Urothelium cell line (cell line): ENCODE data around the gene TRAPPC10.

Experiments
- DNase-seq: peaks from one replicate; pipeline ENCODE4 v3.0.0; 2011; ENCODE audit warnings: low spot score, mixed read lengths
- FAIRE-seq: peaks from 2 replicates; lab custom pipeline; 2011; peaks lifted over from hg19 to GRCh38; lab: Jason Lieb, UNC

TRAPPC10 gene

GRCh38 chr21:44002511-44002910 lies 9.6 kb upstream of the TRAPPC10 start:
- FAIRE-seq: no peak
- no peak for DNase-seq

GRCh38 chr21:44003307-44003966 lies 8.7 kb upstream of the TRAPPC10 start:
- FAIRE-seq (no peak), DNase-seq (no peak)

- no peak for DNase-seq
- no peak for FAIRE-seq
These were observed 7.0 kb upstream of the TRAPPC10 start for GRCh38 chr21:44005071-44005470.

- FAIRE-seq (no peak), DNase-seq (no peak)
These were observed 6.5 kb upstream of the TRAPPC10 start for GRCh38 chr21:44005593-44005992.

- DNase-seq (peak; percentile 86), FAIRE-seq (no peak)
These were observed 6.0 kb upstream of the TRAPPC10 start for GRCh38 chr21:44006017-44006619.

GRCh38 chr21:44006656-44007055 lies 5.5 kb upstream of the TRAPPC10 start:
- FAIRE-seq (no peak), DNase-seq (peak; percentile 32)

- FAIRE-seq (no peak), DNase-seq (no peak)
These were observed 1.7 kb upstream of the TRAPPC10 start for GRCh38 chr21:44010429-44010828.

- no peak for FAIRE-seq
- DNase-seq: no peak
These were observed 986 bp upstream of the TRAPPC10 start for GRCh38 chr21:44011123-44011522.

GRCh38 chr21:44012474-44013379 lies 618 bp downstream of the TRAPPC10 start:
- FAIRE-seq (no peak), DNase-seq (peak; percentile 57)

- no peak for FAIRE-seq
- no peak for DNase-seq
These were observed 1.4 kb downstream of the TRAPPC10 start for GRCh38 chr21:44013380-44014088.

GRCh38 chr21:44017601-44018000 lies 5.5 kb downstream of the TRAPPC10 start:
- FAIRE-seq (no peak), DNase-seq (no peak)

GRCh38 chr21:44018127-44018526 lies 6.0 kb downstream of the TRAPPC10 start:
- DNase-seq (no peak), FAIRE-seq (no peak)

- no peak for FAIRE-seq
- no peak for DNase-seq
These were observed 6.9 kb downstream of the TRAPPC10 start for GRCh38 chr21:44018813-44019567.

- FAIRE-seq: no peak
These were observed 7.5 kb downstream of the TRAPPC10 start for GRCh38 chr21:44019568-44019958.

GRCh38 chr21:44020551-44020950 lies 8.4 kb downstream of the TRAPPC10 start:
- FAIRE-seq: no peak
- DNase-seq: no peak

More at GRCh38 chr21:44019568-44019958, 7.5 kb downstream of the TRAPPC10 start:
- DNase-seq: no peak

- DNase-seq: no peak
- FAIRE-seq: no peak
These were observed 9.0 kb downstream of the TRAPPC10 start for GRCh38 chr21:44021064-44021463.

GRCh38 chr21:44024257-44024656 lies 12.1 kb downstream of the TRAPPC10 start:
- FAIRE-seq (no peak), DNase-seq (no peak)

- no peak for DNase-seq
- no peak for FAIRE-seq
These were observed 12.8 kb downstream of the TRAPPC10 start for GRCh38 chr21:44024887-44025353.

- no peak for DNase-seq
- no peak for FAIRE-seq
These were observed 15.6 kb downstream of the TRAPPC10 start for GRCh38 chr21:44027607-44028286.

- FAIRE-seq: no peak
- no peak for DNase-seq
These were observed 16.2 kb downstream of the TRAPPC10 start for GRCh38 chr21:44028287-44028659.
